Measurements from ENCODE around the gene SCD5.
A peak's percentile ranks its signal among the peaks of the same experiment; 100 is the strongest.

SCD5 gene

GRCh38 chr4:82803746-82804145, 5.2 kb upstream of the SCD5 start:
- H3K27me3 ChIP-seq (replicated peaks; ENCODE audit: insufficient read depth, low read length) = no peaks in the 10 kb centered on the region
- H3K79me2 ChIP-seq (ENCODE audit: low read length) = no peaks in the 10 kb centered on the region
- TF ChIP-seq EZH2phosphoT487 (IDR thresholded peaks at IDR 0.05; ENCODE audit: low read length) = no peak
- no peak for TF ChIP-seq CTCF (IDR thresholded peaks at IDR 0.05; ENCODE audit: low read length)
- no peak for TF ChIP-seq EZH2 (optimal IDR thresholded peaks at IDR 0.05; ENCODE audit: low read depth, low read length)
- H3K4me2 ChIP-seq (ENCODE audit: low read depth, low read length) = no peak overlapping the region
- H3K9me3 ChIP-seq (replicated peaks; ENCODE audit: insufficient read depth, low read length) = no peaks in the 10 kb centered on the region
- peaks cover 9% of the 10 kb centered on the region for H3K4me1 ChIP-seq (ENCODE audit: low read length)
- H3F3A ChIP-seq (ENCODE audit: insufficient read depth, low read length) = peaks cover 5% of the 10 kb centered on the region; the same call in 1 of the 2 replicates
- no peak for DNase-seq
- no peaks in the 10 kb centered on the region for H4K20me1 ChIP-seq (ENCODE audit: insufficient read depth, low read length)
- no peaks in the 10 kb centered on the region for H3K9me2 ChIP-seq (replicated peaks; ENCODE audit: insufficient read depth, low read length)
- no peaks in the 10 kb centered on the region for H3K36me3 ChIP-seq (replicated peaks; ENCODE audit: insufficient read depth, low read length)
- no peak overlapping the region for H3K4me3 ChIP-seq (ENCODE audit: low read length)
- no peak overlapping the region for H3K27ac ChIP-seq (ENCODE audit: low read length)
- H2AFZ ChIP-seq (ENCODE audit: low read length) = no peak overlapping the region
- no peak overlapping the region for H3K9ac ChIP-seq (ENCODE audit: low read length)

- Histone ChIP-seq H3K4me1 (ENCODE audit: low read length) (peaks cover 9% of the 10 kb centered on the region), H2AFZ (ENCODE audit: low read length) (no peak overlapping the region), H3K4me3 (ENCODE audit: low read length) (no peak overlapping the region), H3K9me2 (replicated peaks; ENCODE audit: insufficient read depth, low read length) (no peaks in the 10 kb centered on the region), H3K79me2 (ENCODE audit: low read length) (no peaks in the 10 kb centered on the region), H3K4me2 (ENCODE audit: low read depth, low read length) (no peak overlapping the region), H3K9me3 (replicated peaks; ENCODE audit: insufficient read depth, low read length) (no peaks in the 10 kb centered on the region), H3K27ac (ENCODE audit: low read length) (no peak overlapping the region), H3K27me3 (replicated peaks; ENCODE audit: insufficient read depth, low read length) (no peaks in the 10 kb centered on the region), H3F3A (ENCODE audit: insufficient read depth, low read length) (peaks cover 5% of the 10 kb centered on the region; the same call in 1 of the 2 replicates), H4K20me1 (ENCODE audit: insufficient read depth, low read length) (no peaks in the 10 kb centered on the region), H3K9ac (ENCODE audit: low read length) (no peak overlapping the region), H3K36me3 (replicated peaks; ENCODE audit: insufficient read depth, low read length) (no peaks in the 10 kb centered on the region)
- TF ChIP-seq EZH2 (optimal IDR thresholded peaks at IDR 0.05; ENCODE audit: low read depth, low read length) = no peak
- TF ChIP-seq CTCF (IDR thresholded peaks at IDR 0.05; ENCODE audit: low read length) = no peak
- no peak for TF ChIP-seq EZH2phosphoT487 (IDR thresholded peaks at IDR 0.05; ENCODE audit: low read length)
- no peak for DNase-seq
These were observed 4.3 kb upstream of the SCD5 start for GRCh38 chr4:82802911-82803310.

GRCh38 chr4:82801910-82802521, 3.4 kb upstream of the SCD5 start:
- no peak for DNase-seq
- Histone ChIP-seq H3K9ac (ENCODE audit: low read length) (no peak overlapping the region), H3K4me3 (ENCODE audit: low read length) (no peak overlapping the region), H3K4me2 (ENCODE audit: low read depth, low read length) (no peak overlapping the region), H3K27me3 (replicated peaks; ENCODE audit: insufficient read depth, low read length) (no peaks in the 10 kb centered on the region), H3K79me2 (ENCODE audit: low read length) (no peaks in the 10 kb centered on the region), H3F3A (ENCODE audit: insufficient read depth, low read length) (peaks cover 5% of the 10 kb centered on the region; the same call in 1 of the 2 replicates), H4K20me1 (ENCODE audit: insufficient read depth, low read length) (no peaks in the 10 kb centered on the region), H3K36me3 (replicated peaks; ENCODE audit: insufficient read depth, low read length) (no peaks in the 10 kb centered on the region), H3K9me2 (replicated peaks; ENCODE audit: insufficient read depth, low read length) (no peaks in the 10 kb centered on the region), H3K9me3 (replicated peaks; ENCODE audit: insufficient read depth, low read length) (no peaks in the 10 kb centered on the region), H3K4me1 (ENCODE audit: low read length) (peaks cover 9% of the 10 kb centered on the region), H2AFZ (ENCODE audit: low read length) (no peak overlapping the region), H3K27ac (ENCODE audit: low read length) (no peak overlapping the region)
- TF ChIP-seq CTCF (IDR thresholded peaks at IDR 0.05; ENCODE audit: low read length) (peak; percentile 22), EZH2 (optimal IDR thresholded peaks at IDR 0.05; ENCODE audit: low read depth, low read length) (no peak)
